K562 (cell line): ENCODE data around the gene BBC3. TPM values are rescaled to one million over a fixed set of nuclear protein-coding genes. Genes with fewer than 3 reads are reported as not detected.

Experiments
- ASH1L ChIP-seq: fragments of 450-650 bp; IDR thresholded peaks from 2 replicates; pipeline ENCODE4 v1.6.1; 2018; ENCODE audit warnings: borderline replicate concordance, mild to moderate bottlenecking, low read depth; ENCODE audit not compliant: partially characterized antibody
- CCNT2 ChIP-seq: IDR thresholded peaks from 2 replicates; pipeline ENCODE4 v1.6.1; 2011; ENCODE audit warnings: borderline replicate concordance, low read depth, mild to moderate bottlenecking, moderate library complexity, mixed read lengths, low read length; ENCODE audit not compliant: insufficient read length; ENCODE audit errors: extremely low read depth
- CHCHD3 ChIP-seq: fragments of 250-450 bp; sonication (Bioruptor Pico); IDR thresholded peaks from 2 replicates; pipeline ENCODE4 v2.1.2; 2022; ENCODE audit warnings: mild to moderate bottlenecking
- CXXC5 ChIP-seq: fragments of 250-450 bp; sonication (Bioruptor Pico); IDR thresholded peaks from 2 replicates; pipeline ENCODE4 v1.8.0; 2022; ENCODE audit warnings: inconsistent platforms, mild to moderate bottlenecking, moderate library complexity
- E2F4 ChIP-seq: sonication (generic); formaldehyde crosslinking; IDR thresholded peaks from 2 replicates; pipeline ENCODE4 v1.8.0; 2022; ENCODE audit warnings: mild to moderate bottlenecking, low read depth, missing genetic modification reagents
- EHMT2 ChIP-seq: fragments of 450-650 bp; IDR thresholded peaks from 2 replicates; pipeline ENCODE4 v1.6.1; 2018; ENCODE audit warnings: antibody characterized with exemption
- FOXK2 ChIP-seq, 2 experiments: fragments of 450-650 bp; IDR thresholded peaks in 1 of 2; conservative IDR thresholded peaks in 1 of 2; 2 replicates each; pipeline ENCODE4 v1.6.1; 2016; ENCODE audit warnings: low read depth in 2 of 2, mild to moderate bottlenecking in 1 of 2
- GATAD2A ChIP-seq: fragments of 450-650 bp; IDR thresholded peaks from 2 replicates; pipeline ENCODE4 v1.6.1; 2017
- GMEB1 ChIP-seq: fragments of 250-450 bp; sonication (Bioruptor Pico); IDR thresholded peaks from 2 replicates; pipeline ENCODE4 v1.4.0; 2020; ENCODE audit warnings: mild to moderate bottlenecking
- HDAC3 ChIP-seq: fragments of 450-650 bp; IDR thresholded peaks from 2 replicates; pipeline ENCODE4 v1.6.1; 2018; ENCODE audit warnings: borderline replicate concordance, mild to moderate bottlenecking, moderate library complexity; ENCODE audit not compliant: partially characterized antibody
- NCOA2 ChIP-seq, 2 experiments: fragments of 450-650 bp; IDR thresholded peaks; 2 replicates each; pipeline ENCODE4 v1.6.1; 2018; ENCODE audit warnings: mild to moderate bottlenecking in 2 of 2, moderate library complexity in 1 of 2; ENCODE audit not compliant: partially characterized antibody in 2 of 2
- NFE2 ChIP-seq: IDR thresholded peaks from 2 replicates; pipeline ENCODE4 v1.6.1; 2014; ENCODE audit warnings: antibody characterized with exemption, low read depth
- NFXL1 ChIP-seq: fragments of 450-650 bp; formaldehyde crosslinking; IDR thresholded peaks from 2 replicates; pipeline ENCODE4 v1.4.0; 2021; ENCODE audit warnings: mild to moderate bottlenecking
- PHB2 ChIP-seq: fragments of 450-650 bp; IDR thresholded peaks from 2 replicates; pipeline ENCODE4 v1.6.1; 2017; ENCODE audit warnings: low read depth
- PHF8 ChIP-seq: fragments of 200-600 bp; sonication (generic); IDR thresholded peaks from 2 replicates; pipeline ENCODE4 v1.6.1; 2012; ENCODE audit warnings: mixed run types, mild to moderate bottlenecking, inconsistent platforms, low read length, moderate library complexity, borderline replicate concordance
- SMAD4 ChIP-seq: fragments of 250-450 bp; sonication (Bioruptor Pico); conservative IDR thresholded peaks from 2 replicates; pipeline ENCODE4 v1.8.0; 2021; ENCODE audit warnings: inconsistent platforms, mild to moderate bottlenecking, moderate library complexity
- SMC3 ChIP-seq: conservative IDR thresholded peaks from 2 replicates; pipeline ENCODE4 v1.6.1; 2011; ENCODE audit warnings: low read depth, low read length, improper control_type of control experiment; ENCODE audit not compliant: insufficient read depth
- THRA ChIP-seq: fragments of 450-650 bp; IDR thresholded peaks from 2 replicates; pipeline ENCODE4 v1.6.1; 2017; ENCODE audit warnings: mild to moderate bottlenecking, moderate library complexity
- XRCC4 ChIP-seq: IDR thresholded peaks from one replicate; pipeline ENCODE4 v1.6.1; 2011; ENCODE audit not compliant: insufficient read depth, insufficient read length; ENCODE audit errors: extremely low read depth
- ZNF232 ChIP-seq: sonication (generic); formaldehyde crosslinking; IDR thresholded peaks from 2 replicates; pipeline ENCODE4 v1.8.0; 2022; ENCODE audit warnings: mild to moderate bottlenecking, missing genetic modification reagents
- ZNF263 ChIP-seq: sonication (generic); formaldehyde crosslinking; IDR thresholded peaks from 2 replicates; pipeline ENCODE4 v1.8.0; 2022; ENCODE audit warnings: mild to moderate bottlenecking, missing genetic modification reagents, borderline replicate concordance
- ZNF507 ChIP-seq: conservative IDR thresholded peaks from 2 replicates; pipeline ENCODE4 v1.6.1; 2017; ENCODE audit warnings: missing genetic modification characterization, missing compliant biosample characterization
- polyA plus RNA-seq, 8 experiments: library from polyadenylated mRNA; depleted of rRNA in 4 of 8; stranded (reverse) in 5 of 8; unstranded in 3 of 8; fragments of >200 nt; fragmentation: Nextera tagmentation in 2 of 8; fragmentation: Illumina TruSeq in 1 of 8; extraction: Ambion mirVana in 2 of 8; extraction: Trizol in 1 of 8; gene quantifications; 2 replicates each; pipeline versions ENCODE4 v1.2.1 to v1.2.3, GENCODE V29; 2011 to 2014; ENCODE audit warnings: inconsistent platforms in 1 of 8, missing spikeins in 1 of 8
- total RNA-seq, 7 experiments: library from RNA; depleted of rRNA in 6 of 7; stranded (reverse); fragments of >200 nt in 6 of 7; fragmentation: Illumina TruSeq in 2 of 7; extraction: Trizol in 2 of 7; gene quantifications; 2 replicates each; pipeline versions ENCODE4 v1.2.1 to v1.2.3, GENCODE V29; 2011 to 2021; ENCODE audit warnings: low replicate concordance in 1 of 7
- TF ChIP-seq, protein P1 (sequence below): IDR thresholded peaks from 2 replicates; pipeline ENCODE4 v1.6.1; 2011; ENCODE audit not compliant: insufficient read length; ENCODE audit errors: extremely low read depth

Gene BBC3
- total and polyA plus RNA-seq, 9 of the 15 experiments (the other 6 are each of a cell fraction or from before 2014, with no cell fraction given) = 0.15 to 30.7 (median 4.8) TPM

- TF ChIP-seq ASH1L = peak; percentile 41
- peak; percentile 70 for TF ChIP-seq ZNF263 (CRISPR knock-in tag)
- no peak for TF ChIP-seq NFXL1 (CRISPR knock-in tag)
- TF ChIP-seq NCOA2 (IDR thresholded peaks at IDR 0.05; ENCODE audit: partially characterized antibody in 2 of 2) = peak in 1 of 2 experiments; percentile 78
- no peak; the same call in 1 of the 2 replicates for TF ChIP-seq ZNF232
- peak; percentile 87 for TF ChIP-seq HDAC3
- no peak for TF ChIP-seq GMEB1 (CRISPR knock-in tag)
- no peak for TF ChIP-seq ZNF507 (tag)
- 0 out of 2 replicates have a peak, but pooled peaks have one; percentile 18 for TF ChIP-seq GATAD2A
- no peak for TF ChIP-seq CHCHD3 (CRISPR knock-in tag)
- TF ChIP-seq EHMT2 = no peak
- TF ChIP-seq E2F4 = no peak
- TF ChIP-seq FOXK2 (conservative IDR thresholded peaks at IDR 0.05 in 1 of 2, IDR thresholded peaks at IDR 0.05 in 1 of 2; ENCODE audit: low read depth in 2 of 2) = peak in 1 of 2 experiments; percentile 9; a peak in 2 of 4 replicates
- no peak for TF ChIP-seq THRA
- no peak; the same call in 1 of the 2 replicates for TF ChIP-seq NFE2
- TF ChIP-seq CXXC5 (CRISPR knock-in tag) = peak; percentile 99
- TF ChIP-seq, protein P1, sequence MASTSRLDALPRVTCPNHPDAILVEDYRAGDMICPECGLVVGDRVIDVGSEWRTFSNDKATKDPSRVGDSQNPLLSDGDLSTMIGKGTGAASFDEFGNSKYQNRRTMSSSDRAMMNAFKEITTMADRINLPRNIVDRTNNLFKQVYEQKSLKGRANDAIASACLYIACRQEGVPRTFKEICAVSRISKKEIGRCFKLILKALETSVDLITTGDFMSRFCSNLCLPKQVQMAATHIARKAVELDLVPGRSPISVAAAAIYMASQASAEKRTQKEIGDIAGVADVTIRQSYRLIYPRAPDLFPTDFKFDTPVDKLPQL = no peak
- TF ChIP-seq PHB2 = peak; percentile 63; the same call in 1 of the 2 replicates
- peak; percentile 100 for TF ChIP-seq CCNT2
- peak; percentile 98 for TF ChIP-seq SMAD4 (CRISPR knock-in tag)
- no peak for TF ChIP-seq XRCC4
- TF ChIP-seq PHF8 = peak; percentile 6; the same call in 1 of the 2 replicates
- TF ChIP-seq SMC3 = peak; percentile 89
Measured at GRCh38 chr19:47243776-47244547, 13.0 kb upstream of the BBC3 start (continued).
